ENCODE measurements around the gene UGGT1.

The UGGT1 gene

DNA sequence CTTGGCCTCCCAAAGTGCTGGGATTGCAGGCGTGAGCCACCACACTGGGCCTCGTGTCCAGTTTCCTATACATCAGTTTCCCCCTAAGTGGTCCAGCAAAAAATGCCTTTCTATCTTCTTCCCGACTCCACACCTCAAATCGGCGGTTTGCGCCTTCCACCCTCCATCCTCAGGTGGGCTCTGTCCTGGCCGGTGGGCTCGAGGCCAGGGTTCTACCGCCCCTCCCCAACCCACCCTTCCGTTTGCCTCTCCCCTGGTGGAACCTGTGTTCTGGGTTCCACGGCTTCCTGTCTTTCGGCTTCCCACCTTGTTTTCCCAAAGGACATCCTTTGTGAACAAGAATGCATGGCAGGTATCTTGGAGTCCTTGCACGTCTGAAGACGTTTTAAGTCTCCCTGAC lies 123.3 kb downstream of the UGGT1 start:
- DNase-seq (ENCODE audit: extremely low read depth in 1 of 2, low read depth in 1 of 2), result no peak

DNA sequence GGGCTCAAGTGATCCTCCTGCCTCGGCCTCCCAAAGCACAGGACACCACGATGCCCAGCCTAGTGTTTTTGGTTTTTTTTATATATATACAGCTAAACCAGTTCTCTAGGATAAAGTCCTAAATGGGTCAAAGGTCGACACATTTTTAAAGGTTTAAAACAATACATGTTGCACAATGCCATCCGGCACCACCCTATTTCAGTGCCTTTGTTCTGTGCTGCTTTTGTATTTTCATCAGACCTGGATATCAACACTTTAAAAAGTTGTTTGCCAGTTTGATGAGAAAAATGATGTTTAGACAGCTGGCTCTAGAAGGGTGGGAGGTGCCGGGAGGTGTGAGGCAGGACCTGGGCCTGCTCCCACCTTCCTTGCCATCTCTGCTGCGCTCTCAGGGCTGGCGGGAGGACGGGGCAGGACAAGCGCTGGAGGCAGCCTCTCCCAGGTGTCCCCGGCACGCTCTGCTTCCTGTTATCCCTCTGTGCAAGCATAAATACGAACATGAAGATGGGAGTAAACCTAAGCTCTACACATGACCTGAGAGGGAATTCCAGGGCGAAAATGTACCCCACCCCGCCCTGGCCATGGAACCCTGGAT lies 124.0 kb downstream of the UGGT1 start:
- no peak for DNase-seq (ENCODE audit: extremely low read depth in 1 of 2, low read depth in 1 of 2)

- no peak for DNase-seq (ENCODE audit: extremely low read depth in 1 of 2, low read depth in 1 of 2)
Measured at GRCh38 chr2:128215897-128216642, 125.1 kb downstream of the UGGT1 start.

- DNase-seq (ENCODE audit: extremely low read depth in 1 of 2, low read depth in 1 of 2), result no peak
Measured at GRCh38 chr2:128217671-128218070, 126.7 kb downstream of the UGGT1 start.

GRCh38 chr2:128219891-128220290 lies 128.9 kb downstream of the UGGT1 start:
- DNase-seq (ENCODE audit: extremely low read depth in 1 of 2, low read depth in 1 of 2), result no peak

- no peak for DNase-seq (ENCODE audit: extremely low read depth in 1 of 2, low read depth in 1 of 2)
Measured at GRCh38 chr2:128227862-128228261, 136.9 kb downstream of the UGGT1 start.

DNA sequence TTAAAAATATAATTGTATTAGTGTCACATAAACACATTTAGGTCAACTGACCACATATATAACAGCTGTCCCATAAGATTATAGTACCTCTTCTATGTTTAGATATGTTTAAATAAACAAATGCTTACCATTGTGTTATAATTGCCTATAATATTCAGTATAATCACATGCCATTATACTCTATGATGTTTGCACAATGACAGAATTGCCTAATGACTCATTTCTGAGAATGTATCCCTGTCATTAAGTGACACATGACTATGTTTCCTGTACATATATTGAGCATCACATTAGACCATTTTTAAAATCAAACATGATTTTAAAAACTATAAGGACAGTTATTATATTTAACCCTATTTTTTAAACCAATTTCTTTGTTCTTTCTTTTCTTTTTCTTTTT lies 137.9 kb downstream of the UGGT1 start:
- no peak for DNase-seq (ENCODE audit: extremely low read depth in 1 of 2, low read depth in 1 of 2)

- peak; percentile 72 to 79 for DNase-seq (ENCODE audit: extremely low read depth in 1 of 2, low read depth in 1 of 2)
Measured at GRCh38 chr2:128232965-128233789, 142.2 kb downstream of the UGGT1 start.

DNA sequence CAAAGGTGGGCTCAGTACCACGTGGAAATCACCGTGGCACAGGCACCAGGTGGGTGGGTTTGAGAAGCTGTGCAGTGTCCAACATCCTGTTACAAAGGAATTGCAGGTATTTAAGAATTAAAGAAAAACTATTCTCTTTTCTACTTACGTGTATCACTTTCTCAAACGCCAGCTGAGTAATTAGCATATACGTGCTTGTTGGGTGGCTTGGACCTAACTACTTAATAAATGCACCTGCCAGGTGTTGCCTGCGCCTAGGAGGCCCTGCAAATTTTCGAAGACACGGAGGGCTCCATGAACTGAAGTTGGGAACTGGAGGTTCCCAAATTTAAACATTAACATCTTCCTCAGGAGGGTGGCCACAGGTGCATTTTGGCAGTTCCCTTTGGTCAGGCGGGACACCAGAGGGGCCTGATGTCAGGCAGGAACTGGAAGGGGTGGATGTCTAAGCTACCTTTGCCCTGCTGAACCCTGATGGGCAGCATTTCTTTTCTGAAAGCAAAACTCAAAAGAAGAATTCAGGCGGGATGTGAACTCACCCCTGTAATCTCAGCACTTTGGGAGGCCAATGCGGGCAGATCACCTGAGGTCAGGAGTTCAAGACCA lies 142.9 kb downstream of the UGGT1 start:
- no peak for DNase-seq (ENCODE audit: extremely low read depth in 1 of 2, low read depth in 1 of 2)

DNA sequence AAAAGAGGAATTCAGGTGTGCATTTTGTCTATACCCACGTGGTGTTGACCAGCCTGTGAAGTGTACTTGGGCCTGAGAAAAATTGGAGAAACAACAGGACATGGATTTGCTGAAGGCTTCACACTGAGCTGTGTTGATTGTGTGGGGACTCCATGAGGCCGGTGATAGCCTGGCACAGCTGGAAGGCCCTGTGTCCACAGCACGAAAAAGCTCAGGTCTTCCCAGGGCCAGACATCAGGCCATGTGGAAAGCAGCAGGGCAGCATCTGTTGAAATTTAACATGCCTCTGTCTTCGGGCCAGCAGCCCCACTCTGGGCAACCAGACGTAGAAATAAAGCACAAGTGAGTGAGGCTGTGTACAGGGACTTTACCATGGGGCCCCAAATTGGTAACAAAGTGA lies 143.6 kb downstream of the UGGT1 start:
- DNase-seq (ENCODE audit: extremely low read depth in 1 of 2, low read depth in 1 of 2), result no peak

GRCh38 chr2:128235581-128235980 lies 144.6 kb downstream of the UGGT1 start:
- no peak for DNase-seq (ENCODE audit: extremely low read depth in 1 of 2, low read depth in 1 of 2)

DNA sequence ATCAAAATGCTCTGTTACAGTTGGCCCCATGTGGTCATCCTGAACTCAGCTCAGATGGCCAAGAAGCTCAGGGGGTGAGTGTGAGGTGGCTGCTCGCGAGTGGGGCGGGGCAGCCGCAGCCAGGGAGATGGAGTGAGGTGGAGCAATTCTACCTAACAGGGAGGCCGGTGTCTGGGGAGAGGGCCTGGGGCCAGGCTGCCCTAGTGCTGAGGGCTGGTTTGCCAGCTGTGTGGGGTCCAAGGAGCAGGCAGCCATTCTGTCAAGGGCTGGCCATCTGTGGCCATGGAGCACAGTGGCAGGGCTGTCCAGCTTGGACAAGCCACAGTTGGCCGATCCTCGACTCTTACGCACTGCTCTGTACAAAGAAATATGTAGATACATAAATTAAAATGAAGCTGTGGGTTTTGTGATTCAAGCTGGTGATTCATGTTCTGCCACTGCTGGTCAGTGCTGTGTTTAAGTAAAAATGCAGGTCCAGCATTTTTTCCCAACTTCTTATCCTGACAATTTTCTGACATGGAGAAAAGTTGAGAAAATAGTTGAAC lies 145.6 kb downstream of the UGGT1 start:
- DNase-seq (ENCODE audit: extremely low read depth in 1 of 2, low read depth in 1 of 2), result no peak

DNA sequence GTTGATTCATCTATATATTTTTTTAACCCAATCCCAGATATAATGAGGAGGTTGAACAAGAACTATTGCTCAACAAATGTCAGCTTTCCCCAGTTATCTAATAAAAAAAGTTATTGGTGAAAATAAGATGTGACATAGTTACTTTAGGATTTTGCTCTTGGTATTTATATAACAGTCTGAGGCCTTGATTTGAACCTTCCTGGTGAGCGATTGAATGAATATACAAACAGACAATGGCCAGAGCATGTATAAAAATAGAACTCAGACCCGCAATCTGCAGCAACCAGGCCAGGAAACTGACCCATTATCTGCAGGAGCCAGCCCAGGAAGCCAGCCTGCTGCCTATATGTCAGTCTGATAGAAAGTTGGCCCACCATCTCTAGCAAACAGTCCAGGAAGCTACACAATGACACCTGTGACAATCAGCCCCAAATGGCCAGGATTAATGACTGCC lies 146.1 kb downstream of the UGGT1 start:
- no peak for DNase-seq (ENCODE audit: extremely low read depth in 1 of 2, low read depth in 1 of 2)

GRCh38 chr2:128237911-128238697 lies 147.1 kb downstream of the UGGT1 start:
- no peak for DNase-seq (ENCODE audit: extremely low read depth in 1 of 2, low read depth in 1 of 2)

GRCh38 chr2:128241896-128242295 lies 150.9 kb downstream of the UGGT1 start:
- no peak for DNase-seq (ENCODE audit: extremely low read depth in 1 of 2, low read depth in 1 of 2)

All from stimulated activated CD8-positive, alpha-beta memory T cell treated with anti-CD3 and anti-CD28 coated beads, Interleukin-7, amount 100 ng/mL, for 48 hours (primary cell).